DOHH2 (cell line): ENCODE data around the gene SCAPER.

Experiments used
- H3F3A ChIP-seq: fragments of 200-600 bp; sonication (generic), shearing (Covaris generic); 2 replicates; pipeline ENCODE4 v1.6.0; 2016; ENCODE audit warnings: antibody characterized with exemption, mild to moderate bottlenecking; ENCODE audit not compliant: control insufficient read depth, insufficient read depth
- H3K27ac ChIP-seq: fragments of 200-600 bp; sonication (generic); 2 replicates; pipeline ENCODE4 v1.5.1; 2014; ENCODE audit warnings: low read depth, mild to moderate bottlenecking, low read length, moderate library complexity
- H3K27me3 ChIP-seq: fragments of 200-600 bp; sonication (generic); 2 replicates; pipeline ENCODE4 v1.6.1; 2014; ENCODE audit warnings: mild to moderate bottlenecking, low read length, mixed read lengths; ENCODE audit not compliant: control insufficient read depth
- H3K36me3 ChIP-seq: fragments of 200-600 bp; sonication (generic); 2 replicates; pipeline ENCODE4 v1.6.1; 2014; ENCODE audit warnings: mild to moderate bottlenecking, low read length, moderate library complexity, mixed read lengths; ENCODE audit not compliant: control insufficient read depth
- H3K4me1 ChIP-seq: fragments of 200-600 bp; sonication (generic); 2 replicates; pipeline ENCODE4 v1.6.1; 2014; ENCODE audit warnings: mild to moderate bottlenecking, low read length, mixed read lengths; ENCODE audit not compliant: control insufficient read depth
- H3K4me2 ChIP-seq: fragments of 200-600 bp; sonication (generic); 2 replicates; pipeline ENCODE4 v1.6.0; 2014; ENCODE audit warnings: mild to moderate bottlenecking, low read length, moderate library complexity
- H3K4me3 ChIP-seq: fragments of 200-600 bp; sonication (generic); 2 replicates; pipeline ENCODE4 v1.5.1; 2014; ENCODE audit warnings: mild to moderate bottlenecking, low read length, mixed read lengths
- H3K79me2 ChIP-seq: fragments of 200-600 bp; sonication (generic); 2 replicates; pipeline ENCODE4 v1.6.1; 2014; ENCODE audit warnings: mild to moderate bottlenecking, low read length, mixed read lengths; ENCODE audit not compliant: control insufficient read depth
- H3K9me2 ChIP-seq: fragments of 200-600 bp; sonication (generic); replicated peaks from 2 replicates; pipeline ENCODE4 v1.6.1; 2014; ENCODE audit warnings: mild to moderate bottlenecking, low read length, mixed read lengths; ENCODE audit not compliant: control insufficient read depth
- H3K9me3 ChIP-seq: fragments of 200-600 bp; sonication (generic); 2 replicates; pipeline ENCODE4 v1.6.1; 2014; ENCODE audit warnings: antibody characterized with exemption, low read length, mixed read lengths; ENCODE audit not compliant: control insufficient read depth, insufficient read depth
- H4K20me1 ChIP-seq: fragments of 200-600 bp; sonication (generic); 2 replicates; pipeline ENCODE4 v1.6.0; 2014; ENCODE audit warnings: low read depth, mild to moderate bottlenecking, antibody characterized with exemption, low read length, moderate library complexity; ENCODE audit not compliant: control insufficient read depth, insufficient read depth
- CTCF ChIP-seq: fragments of 200-600 bp; sonication (generic); IDR thresholded peaks from one replicate; pipeline ENCODE4 v1.5.1; 2014; ENCODE audit warnings: antibody characterized with exemption, mild to moderate bottlenecking, low read depth, low read length; ENCODE audit not compliant: poor library complexity, severe bottlenecking
- EZH2phosphoT487 ChIP-seq: fragments of 200-600 bp; sonication (generic); IDR thresholded peaks from 2 replicates; pipeline ENCODE4 v1.6.1; 2017; ENCODE audit warnings: borderline replicate concordance, mild to moderate bottlenecking, antibody characterized with exemption, low read length, moderate library complexity, mixed read lengths

SCAPER gene

GRCh38 chr15:76382987-76383728, 522.0 kb downstream of the SCAPER start:
- no peaks in the 10 kb centered on the region for H4K20me1 ChIP-seq
- H3K36me3 ChIP-seq, result no peaks in the 10 kb centered on the region
- no peaks in the 10 kb centered on the region for H3K9me2 ChIP-seq
- peaks cover 4% of the 10 kb centered on the region; the same call in 1 of the 2 replicates for H3K27me3 ChIP-seq
- TF ChIP-seq CTCF, result no peak
- no peak for TF ChIP-seq EZH2phosphoT487
- H3K4me1 ChIP-seq, result no peaks in the 10 kb centered on the region
- no peaks in the 10 kb centered on the region for H3K79me2 ChIP-seq
- H3K27ac ChIP-seq, result no peak overlapping the region
- no peak overlapping the region for H3K4me2 ChIP-seq
- H3K9me3 ChIP-seq, result no peaks in the 10 kb centered on the region
- no peaks in the 10 kb centered on the region for H3F3A ChIP-seq
- no peak overlapping the region for H3K4me3 ChIP-seq

- Histone ChIP-seq H3K4me3 (no peak overlapping the region), H3K79me2 (no peaks in the 10 kb centered on the region), H3K27me3 (peaks cover 4% of the 10 kb centered on the region; the same call in 1 of the 2 replicates), H4K20me1 (no peaks in the 10 kb centered on the region), H3K36me3 (no peaks in the 10 kb centered on the region), H3K4me2 (no peak overlapping the region), H3F3A (no peaks in the 10 kb centered on the region), H3K9me3 (no peaks in the 10 kb centered on the region), H3K9me2 (no peaks in the 10 kb centered on the region), H3K4me1 (no peaks in the 10 kb centered on the region), H3K27ac (no peak overlapping the region)
- TF ChIP-seq CTCF (no peak), EZH2phosphoT487 (no peak)
Observed at GRCh38 chr15:76381366-76381765, 523.8 kb downstream of the SCAPER start.

GRCh38 chr15:76380249-76380648, 524.9 kb downstream of the SCAPER start:
- H3K9me3 ChIP-seq, result no peaks in the 10 kb centered on the region
- no peak overlapping the region for H3K27ac ChIP-seq
- no peak overlapping the region for H3K4me3 ChIP-seq
- H3K9me2 ChIP-seq, result no peaks in the 10 kb centered on the region
- TF ChIP-seq EZH2phosphoT487, result no peak
- TF ChIP-seq CTCF, result no peak
- no peak overlapping the region for H3K4me2 ChIP-seq
- no peaks in the 10 kb centered on the region for H3K4me1 ChIP-seq
- no peaks in the 10 kb centered on the region for H3K79me2 ChIP-seq
- no peaks in the 10 kb centered on the region for H3K36me3 ChIP-seq
- no peaks in the 10 kb centered on the region for H4K20me1 ChIP-seq
- no peaks in the 10 kb centered on the region for H3F3A ChIP-seq
- H3K27me3 ChIP-seq, result no peaks in the 10 kb centered on the region
